ENCODE results near the gene POLDIP2.
A peak's percentile ranks its signal among the peaks of the same experiment; 100 is the strongest.

POLDIP2 gene, protein sequence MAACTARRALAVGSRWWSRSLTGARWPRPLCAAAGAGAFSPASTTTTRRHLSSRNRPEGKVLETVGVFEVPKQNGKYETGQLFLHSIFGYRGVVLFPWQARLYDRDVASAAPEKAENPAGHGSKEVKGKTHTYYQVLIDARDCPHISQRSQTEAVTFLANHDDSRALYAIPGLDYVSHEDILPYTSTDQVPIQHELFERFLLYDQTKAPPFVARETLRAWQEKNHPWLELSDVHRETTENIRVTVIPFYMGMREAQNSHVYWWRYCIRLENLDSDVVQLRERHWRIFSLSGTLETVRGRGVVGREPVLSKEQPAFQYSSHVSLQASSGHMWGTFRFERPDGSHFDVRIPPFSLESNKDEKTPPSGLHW

DNA sequence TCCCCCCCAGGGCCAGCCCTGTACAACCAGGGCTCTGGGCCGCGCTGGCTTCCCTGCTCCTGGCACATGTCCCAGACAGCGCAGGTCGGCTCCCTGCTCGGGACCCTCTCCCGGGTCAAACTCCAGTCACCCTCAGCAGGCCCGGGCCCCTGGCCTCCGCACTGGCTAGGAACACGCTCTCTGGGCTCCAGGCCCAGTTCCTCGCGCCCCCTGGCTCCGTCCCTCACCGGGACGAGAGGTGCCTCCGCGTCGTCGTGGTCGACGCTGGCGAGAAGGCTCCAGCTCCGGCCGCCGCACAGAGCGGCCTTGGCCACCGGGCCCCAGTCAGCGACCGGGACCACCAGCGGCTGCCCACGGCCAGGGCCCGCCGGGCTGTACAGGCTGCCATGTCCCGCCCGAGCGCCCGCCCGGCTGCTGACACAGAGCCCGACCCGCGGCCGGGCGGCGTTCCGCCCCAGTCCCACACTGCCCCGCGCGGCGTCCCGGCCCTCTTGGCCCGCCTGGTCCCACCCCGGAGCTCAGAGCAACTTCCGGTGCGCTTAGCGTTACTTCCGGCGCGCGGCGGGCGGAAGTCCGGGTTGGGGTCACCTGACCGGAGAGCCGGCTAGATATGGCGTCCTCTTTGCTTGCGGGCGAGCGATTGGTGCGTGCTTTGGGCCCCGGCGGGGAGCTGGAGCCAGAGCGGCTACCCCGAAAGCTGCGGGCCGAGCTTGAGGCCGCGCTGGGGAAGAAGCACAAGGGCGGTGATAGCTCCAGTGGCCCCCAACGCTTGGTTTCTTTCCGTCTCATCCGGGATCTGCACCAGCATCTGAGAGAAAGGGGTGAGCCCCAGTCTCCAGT lies at the start of gene POLDIP2:
POLDIP2 (minus strand) TSS at position 467 of the 840 bp plus-strand sequence; CDS start at position 388, 79 bp downstream.
- peak; percentile 55 for DNase-seq (ENCODE audit: low read depth)

DNA sequence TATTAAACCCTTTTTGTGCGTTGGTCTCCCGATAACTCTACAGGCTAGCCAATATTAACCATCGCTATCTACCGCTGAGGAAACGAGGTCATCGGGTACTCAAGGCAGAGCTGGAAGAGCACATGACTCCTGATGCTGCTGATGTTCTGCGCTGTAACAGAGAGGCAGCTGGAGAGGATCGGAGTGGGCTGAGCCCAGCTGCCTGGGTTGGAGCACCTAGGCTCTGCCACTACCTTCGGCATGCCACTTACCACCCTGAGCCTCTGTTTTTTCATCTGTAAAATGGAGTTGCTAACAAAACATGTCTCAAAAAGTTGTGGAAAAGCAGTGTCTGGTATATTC lies 49.1 kb upstream of the POLDIP2 start:
- DNase-seq (ENCODE audit: low read depth) = no peak

DNA sequence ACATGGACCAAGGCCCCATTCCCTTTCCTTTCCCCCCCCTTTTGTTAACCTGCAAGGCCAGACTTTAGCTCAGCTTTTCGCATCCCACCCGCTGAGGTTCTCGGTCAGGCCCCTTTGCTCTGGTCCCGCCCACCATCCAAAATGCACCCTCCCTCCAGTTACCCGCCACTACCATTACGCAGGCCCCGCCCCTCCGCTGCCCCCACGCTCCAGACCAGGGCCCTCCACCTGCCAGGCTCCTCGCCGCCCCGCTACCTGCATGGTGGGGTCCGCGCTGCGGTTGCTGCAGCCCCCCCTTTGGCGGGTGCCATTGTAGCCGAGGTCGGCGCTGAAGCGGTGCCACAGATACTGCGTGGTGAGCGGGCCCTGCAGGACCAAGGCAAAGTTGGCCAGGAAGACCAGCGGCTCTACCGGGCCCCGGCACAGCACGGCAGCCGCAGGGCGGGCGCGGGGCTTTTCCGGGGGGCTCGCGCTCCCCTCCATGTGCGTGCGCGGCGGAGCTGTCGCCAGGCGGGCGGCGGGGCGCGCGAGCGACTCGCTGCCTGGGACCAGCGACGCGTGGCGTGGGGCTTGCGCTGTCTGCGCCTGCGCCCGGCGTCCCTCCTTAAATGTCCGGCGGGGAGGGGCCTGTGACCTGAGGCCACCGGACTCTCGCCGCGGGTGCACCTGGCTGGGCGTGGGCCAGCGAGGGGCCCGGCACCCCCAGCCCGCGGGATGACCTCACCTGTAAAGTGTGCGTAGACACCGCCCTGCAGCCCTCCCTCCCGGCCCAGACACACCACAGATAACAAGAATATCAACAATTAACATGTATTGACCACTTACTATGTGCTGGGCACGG lies 48.5 kb upstream of the POLDIP2 start, which contains the start of gene SLC46A1:
SLC46A1 (minus strand) TSS at position 581 of the 841 bp plus-strand sequence; CDS start at position 483, 98 bp downstream.
- DNase-seq (ENCODE audit: low read depth) = no peak

DNA sequence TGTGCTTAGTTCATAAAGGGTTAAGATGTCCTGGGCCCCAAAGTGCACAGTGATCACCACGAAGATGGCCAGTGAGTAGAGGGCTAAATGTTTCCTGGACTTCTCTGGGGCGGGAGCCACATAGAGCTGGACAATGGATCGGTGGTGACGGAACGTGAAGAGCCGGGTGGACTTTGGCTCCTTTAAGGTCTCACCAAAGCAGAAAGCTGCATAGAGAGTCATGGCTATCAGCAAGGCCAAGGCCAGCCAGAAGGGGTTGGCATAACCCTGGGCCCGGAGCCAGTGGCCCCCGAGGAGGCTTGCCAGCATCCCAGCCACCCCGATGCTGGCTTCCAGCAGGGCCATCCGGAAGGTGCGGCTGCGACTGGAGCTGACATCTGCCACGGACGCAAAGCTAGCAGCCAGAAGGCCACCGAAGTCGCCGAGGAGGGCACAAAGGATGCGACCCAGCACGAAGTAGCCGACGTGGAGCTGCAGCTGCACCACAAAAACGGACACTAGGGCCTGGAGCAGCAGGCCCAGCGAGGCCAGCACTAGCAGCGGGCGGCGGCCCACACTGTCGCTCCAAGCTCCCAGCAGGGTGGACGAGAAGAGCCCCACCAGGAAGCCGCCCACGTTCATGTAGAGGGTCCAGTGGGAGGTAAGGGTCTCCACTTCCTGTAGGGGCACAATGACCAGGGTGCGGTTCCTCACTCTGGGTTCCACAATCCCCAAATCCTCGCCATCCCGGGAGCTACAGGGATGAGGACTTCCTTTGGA lies 47.7 kb upstream of the POLDIP2 start:
- DNase-seq (ENCODE audit: low read depth) = no peak

DNA sequence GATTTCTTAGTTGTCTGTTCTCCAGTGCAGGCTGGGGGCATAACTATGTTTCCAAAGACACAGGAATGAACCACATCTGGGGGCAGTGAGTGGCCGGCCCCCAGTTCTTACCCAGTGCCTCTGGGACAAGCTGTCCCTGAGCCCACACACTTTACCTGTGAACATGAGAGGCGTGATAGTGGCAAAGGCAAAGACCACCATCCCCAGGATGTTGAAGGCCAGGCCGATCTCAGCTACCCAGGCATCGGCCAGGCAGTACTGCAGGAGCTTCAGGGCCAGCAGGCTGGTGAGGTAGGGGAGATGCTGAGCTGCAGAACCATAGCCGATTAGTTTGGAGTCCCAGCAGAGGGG lies 47.1 kb upstream of the POLDIP2 start:
- DNase-seq (ENCODE audit: low read depth) = no peak

DNA sequence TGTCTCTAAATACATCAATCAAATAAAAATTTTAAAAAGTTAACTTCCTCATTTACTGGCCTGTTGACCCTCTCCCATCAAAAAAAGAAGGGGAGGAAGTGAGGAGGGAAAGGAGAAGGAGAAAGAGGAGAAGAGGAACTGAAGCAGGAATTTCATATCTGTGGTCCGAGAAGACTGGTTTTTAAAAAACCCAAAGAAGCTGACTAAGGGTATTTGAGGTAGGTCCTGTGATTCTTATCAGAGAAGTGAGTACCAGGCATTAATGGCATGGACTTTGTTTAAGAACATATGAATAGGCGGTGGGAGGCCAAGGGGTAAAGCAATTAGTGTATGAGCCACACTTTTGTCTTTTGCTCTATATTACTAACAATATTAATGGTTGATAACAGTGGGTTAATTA lies 46.7 kb upstream of the POLDIP2 start:
- DNase-seq (ENCODE audit: low read depth) = no peak

DNA sequence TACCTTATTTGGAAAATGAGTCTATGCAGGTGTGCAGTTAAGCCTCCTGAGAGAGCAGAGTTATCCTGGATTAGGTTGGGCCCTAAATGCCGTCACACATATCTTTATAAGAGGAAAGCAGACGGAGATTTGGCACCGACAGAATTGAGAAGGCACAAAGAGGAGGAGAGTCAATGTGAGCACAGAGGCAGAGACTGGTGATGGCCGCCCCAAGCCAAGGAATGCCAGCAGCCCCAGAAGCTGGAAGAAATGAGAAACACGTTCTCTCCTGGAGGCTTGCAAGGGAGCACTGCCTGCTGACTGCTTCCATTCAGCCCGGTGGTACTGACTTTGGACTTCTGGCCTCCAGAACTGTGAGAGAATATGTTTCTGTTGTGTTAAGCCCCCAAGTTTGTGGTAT lies 45.5 kb upstream of the POLDIP2 start:
- no peak for DNase-seq (ENCODE audit: low read depth)

DNA sequence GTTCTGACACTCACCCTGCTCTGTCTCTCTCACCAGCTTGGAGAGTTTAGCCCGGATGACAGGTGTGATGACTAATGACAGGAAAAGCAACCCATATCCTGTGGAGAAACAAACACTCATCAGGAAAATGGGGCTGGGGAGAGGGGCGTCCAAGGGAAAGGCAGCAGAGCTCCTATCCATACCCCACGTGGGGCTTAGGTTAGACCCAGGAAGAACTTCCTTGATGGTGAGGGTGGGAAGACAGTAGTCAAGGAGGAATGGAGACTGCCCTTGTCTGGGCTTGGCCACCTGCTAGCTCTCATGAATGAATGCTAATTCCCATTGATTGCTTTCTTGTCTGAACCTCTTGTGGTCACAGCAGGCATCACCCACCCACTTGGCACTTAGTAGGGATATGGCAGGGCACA lies 44.9 kb upstream of the POLDIP2 start:
- DNase-seq (ENCODE audit: low read depth) = no peak

DNA sequence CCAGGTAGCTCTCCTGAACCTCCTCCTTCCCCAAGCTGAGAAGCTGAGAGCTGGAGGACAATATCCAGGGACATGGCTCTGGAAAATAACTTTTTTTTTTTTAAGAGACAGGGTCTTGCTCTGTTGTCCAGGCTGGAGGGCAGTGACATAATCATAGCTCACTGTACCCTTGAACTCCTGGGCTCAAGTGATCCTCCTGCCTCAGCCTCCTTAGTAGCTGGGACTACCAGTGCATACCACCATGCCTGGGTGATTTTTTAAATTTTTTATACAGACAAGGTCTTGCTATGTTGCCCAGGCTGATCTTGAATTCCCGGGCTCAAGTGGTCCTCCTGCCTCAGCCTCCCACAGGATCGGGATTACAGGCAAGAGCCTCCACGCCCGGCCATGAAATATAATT lies 42.5 kb upstream of the POLDIP2 start:
- no peak for DNase-seq (ENCODE audit: low read depth)

DNA sequence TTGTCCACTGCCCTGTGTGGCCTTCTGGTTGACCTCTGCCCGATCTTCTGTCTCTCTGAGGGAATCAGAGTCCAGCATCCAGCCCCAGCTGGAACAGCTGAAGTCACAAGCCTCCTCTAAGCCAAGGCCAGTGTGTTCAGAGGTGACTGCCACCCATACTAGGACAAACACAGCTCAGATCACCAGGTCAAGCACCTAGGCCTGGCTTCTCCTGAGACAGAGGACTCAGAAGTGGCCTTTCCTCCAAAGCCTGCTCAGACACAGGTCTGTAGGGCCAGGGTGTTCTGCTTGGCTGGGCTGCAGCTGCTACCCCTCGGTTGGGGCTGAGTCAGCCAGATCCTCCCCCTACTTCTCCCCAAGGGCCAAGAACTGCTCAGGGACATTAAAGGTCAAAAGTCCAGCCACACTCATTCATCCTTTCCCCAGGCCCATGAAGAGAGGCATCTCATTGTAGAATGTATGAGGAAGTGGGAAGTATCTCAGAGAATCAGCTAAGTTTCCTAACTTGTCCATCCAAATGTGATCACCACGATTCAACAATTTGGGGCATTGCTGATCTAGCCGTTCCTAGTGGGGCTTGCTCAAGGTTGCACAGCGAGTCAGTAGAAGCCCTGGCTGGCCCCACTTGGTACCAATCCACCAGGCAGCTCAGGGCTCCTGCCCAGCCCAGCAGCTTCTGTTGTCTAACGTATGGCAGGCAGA lies 41.1 kb upstream of the POLDIP2 start:
- DNase-seq (ENCODE audit: low read depth) = no peak

DNA sequence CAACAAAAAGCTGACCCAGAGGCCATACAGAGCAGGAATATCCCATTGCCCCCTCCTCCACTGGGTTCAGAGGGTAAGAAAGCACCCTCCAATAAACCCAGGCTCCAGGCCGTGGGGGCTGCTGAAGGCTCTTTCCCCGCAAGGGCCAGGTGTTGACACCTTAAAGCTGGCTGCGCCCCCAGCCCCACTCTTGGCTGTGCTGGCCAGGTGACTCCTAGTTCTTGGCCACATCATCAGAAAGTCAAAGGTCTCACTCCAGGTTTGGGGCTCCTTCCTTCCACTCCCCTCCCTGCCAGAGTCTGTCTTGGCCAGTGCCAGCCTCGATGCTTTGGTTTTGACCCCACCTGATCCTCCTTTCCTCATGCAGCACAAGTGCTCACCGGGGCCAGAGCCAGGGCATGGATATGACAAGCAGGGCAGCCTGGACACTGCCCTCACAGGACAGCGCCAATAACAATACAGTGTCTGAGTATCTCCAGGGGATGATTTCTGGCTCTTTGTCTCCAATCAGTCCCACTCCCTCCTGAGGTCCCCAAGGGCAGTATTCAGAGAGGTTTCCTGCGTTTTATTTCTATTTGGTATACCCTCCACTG lies 40.5 kb upstream of the POLDIP2 start:
- no peak for DNase-seq (ENCODE audit: low read depth)

DNA sequence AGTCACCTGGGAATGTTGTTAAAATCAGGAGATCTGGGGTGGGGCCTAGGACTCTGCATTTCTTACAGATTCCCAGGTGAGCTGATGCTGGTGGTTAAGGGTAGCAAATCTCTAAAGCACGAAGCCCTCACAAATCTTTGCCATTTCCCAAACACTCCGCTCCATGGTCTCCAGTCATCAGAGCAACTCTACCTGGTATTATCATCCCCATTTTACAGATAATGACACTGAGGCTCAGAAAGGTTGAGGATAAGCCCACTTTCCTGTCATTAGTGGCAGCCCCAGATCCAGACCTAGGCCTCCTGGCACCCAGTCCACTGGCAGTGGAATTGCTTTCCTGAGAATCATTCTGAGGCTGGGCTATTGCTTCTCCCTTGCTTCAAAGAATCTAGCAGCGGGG lies 39.9 kb upstream of the POLDIP2 start:
- DNase-seq (ENCODE audit: low read depth) = no peak

DNA sequence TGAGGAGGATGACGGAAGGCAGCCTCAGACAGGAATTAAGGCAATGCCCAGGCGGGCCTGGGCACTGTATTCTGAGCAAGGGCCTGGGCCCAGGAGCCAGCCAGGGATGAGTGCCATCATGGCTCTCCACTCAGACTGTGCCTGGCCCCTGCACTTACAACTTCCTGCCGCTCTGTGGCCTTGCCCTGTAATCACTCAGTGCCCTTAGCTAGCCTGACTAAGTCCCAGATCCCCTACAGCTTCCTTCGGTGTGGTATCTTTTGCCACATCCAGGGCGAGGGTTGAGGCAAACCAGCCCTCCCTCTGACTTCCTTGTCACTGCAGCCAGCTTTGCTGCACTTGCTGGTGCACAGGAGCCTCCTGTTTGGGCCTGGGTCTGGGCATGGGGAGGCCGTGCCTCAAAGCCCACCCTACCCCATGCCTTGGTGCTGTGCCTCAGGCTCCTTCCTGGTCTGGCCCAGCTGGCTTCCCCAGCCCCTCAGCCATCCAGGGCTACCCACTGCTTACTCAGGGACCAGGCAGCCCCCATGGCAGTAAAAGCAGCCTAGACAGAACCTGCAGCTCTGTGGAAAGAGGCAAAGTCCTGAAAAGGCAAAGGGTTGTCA lies 39.4 kb upstream of the POLDIP2 start:
- DNase-seq (ENCODE audit: low read depth) = no peak

DNA sequence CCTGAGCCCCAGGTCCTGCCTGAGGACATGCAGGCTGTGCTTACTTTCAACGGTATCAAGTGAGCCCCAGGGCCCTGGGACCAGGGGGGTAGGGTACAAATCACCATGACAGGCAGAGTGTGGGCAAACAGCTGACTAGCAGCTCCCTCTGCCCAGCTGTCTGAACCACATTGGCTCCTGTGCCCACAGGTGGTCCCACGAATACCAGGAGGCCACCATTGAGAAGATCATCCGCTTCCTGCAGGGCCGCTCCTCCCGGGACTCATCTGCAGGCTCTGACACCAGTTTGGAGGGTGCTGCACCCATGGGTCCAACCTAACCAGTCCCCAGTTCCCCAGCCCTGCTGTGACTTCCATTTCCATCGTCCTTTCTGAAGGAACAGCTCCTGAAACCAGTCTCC lies 38.6 kb upstream of the POLDIP2 start:
- no peak for DNase-seq (ENCODE audit: low read depth)

DNA sequence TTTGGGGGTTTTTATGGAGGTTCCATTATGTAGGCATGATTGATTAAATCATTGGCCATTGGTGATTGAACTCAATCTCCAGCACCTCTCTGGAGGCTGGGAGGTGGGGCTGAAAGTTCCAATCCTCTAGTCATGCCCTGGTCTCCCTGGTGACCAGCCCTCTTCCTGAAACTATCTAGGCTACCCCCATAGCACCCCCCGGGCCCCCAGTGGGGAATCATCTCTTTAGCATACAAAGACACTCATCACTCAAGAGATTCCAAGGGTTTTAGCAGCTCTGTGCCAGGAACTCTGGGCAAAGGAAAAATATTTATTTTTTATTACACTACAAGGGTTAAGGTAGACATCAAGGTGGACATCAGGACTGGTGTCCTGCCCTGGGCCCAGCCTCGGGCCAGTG lies 38.1 kb upstream of the POLDIP2 start:
- DNase-seq (ENCODE audit: low read depth) = no peak

DNA sequence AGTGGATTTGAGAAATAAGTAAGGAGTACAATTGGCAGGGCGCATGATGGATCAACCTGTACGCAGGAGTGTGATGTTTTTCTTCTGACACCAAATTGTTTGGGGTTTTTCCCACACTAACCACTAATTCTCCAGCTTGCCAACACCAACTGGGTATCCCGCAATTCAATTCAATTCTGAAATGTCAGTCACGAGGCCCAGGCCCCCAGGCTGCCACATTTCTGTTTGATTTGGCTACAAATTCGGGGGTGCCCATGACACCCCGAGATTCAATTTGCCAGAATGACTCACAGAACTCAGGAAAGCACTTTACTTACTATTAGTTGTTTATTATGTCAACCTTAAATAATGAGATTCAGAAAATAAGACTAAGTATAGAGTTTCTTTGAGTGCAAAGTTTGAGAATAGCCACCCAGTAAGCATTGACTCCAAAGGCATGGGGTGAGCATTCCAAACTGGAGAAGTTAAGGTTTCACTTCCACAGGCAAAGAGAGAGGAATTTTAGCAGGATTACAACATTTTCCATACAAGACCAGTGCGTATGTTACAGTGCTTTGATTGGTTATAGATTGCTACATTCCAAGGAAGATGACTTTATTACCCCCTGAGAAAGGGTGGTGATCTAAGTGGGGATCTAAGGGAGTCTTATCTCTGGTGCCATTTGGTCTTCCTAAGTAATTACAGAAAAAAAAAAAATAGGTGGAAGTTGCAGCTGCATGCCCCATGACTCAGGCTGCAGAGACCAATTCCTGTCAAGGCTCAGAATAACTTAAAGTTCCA lies 37.2 kb upstream of the POLDIP2 start:
- peak; percentile 68 for DNase-seq (ENCODE audit: low read depth)

DNA sequence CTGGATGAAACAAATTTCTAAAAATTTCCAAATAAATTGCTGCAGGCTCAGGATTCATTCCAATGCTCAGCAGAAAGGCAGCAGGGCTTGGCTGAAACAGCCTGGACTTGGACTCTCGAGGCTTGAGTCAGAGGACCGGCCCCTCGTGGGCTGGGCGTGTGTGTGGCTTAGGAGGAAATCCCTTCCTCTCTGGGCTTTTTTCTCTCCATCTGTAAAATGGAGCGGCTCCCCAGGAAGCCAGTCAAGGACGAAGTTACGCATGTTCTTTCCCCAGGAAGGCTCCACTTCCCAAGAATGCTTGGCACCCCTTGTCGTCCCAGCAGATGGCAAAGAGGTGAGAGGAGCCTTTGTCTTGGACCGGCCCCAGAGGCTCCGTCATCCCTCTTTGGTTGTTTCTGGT lies 35.2 kb upstream of the POLDIP2 start:
- DNase-seq (ENCODE audit: low read depth) = no peak

DNA sequence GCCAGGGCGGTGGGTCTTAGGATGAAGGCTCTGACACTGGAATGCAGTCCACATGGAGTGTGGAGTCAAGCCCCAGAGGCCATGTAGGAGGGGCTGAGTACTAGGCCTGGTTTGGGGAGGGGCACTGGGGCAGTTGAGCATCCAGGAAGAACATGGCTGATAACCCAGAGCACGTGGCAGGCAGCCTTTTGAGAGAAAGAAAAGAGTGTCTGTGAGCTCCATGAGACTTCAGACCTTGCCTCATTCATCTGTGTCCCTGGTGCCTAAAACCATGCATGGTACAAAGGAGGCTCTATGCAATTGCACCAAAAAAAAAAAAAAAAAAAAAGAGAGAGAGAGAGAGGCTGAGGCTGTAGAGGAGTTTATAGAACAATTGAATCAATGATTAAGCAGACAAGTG lies 34.1 kb upstream of the POLDIP2 start:
- no peak for DNase-seq (ENCODE audit: low read depth)

DNA sequence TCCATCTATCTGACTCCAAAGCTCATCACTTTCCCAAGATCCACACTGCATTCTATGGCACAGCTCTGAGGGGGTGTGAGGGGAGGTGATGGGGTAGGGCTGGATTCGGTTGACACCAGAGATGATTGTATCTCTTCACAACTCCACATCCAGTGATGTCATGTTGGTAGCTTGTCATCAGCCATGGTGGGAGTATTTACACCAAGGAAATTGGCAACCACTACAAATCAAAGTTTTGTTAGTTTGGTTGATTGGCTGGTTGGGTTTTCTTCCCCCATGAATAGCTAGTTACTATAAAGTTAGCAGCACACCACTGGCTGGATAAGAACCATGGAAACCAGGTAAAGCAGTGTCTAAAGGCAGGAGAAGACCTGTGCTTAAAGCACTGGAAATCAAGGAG lies 33.7 kb upstream of the POLDIP2 start:
- no peak for DNase-seq (ENCODE audit: low read depth)

DNA sequence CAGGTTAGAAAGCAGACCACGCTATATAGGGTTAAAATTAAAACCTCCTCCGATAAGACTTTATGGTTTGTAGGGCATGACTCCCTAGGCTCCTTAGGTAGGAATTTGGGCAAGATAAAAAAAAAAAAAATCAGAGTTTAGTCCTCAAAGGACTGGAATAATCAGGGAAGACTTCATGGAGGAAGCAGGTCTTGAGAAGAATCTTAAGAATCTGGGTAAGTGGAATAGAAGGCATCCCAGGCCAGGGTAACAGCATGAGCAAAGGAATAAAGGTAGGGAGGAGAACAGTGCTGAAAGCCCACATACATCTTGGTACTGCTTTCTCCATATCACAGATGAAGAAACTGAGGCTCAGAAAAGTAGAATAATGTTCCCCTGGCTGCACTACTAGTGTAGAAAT lies 33.2 kb upstream of the POLDIP2 start:
- no peak for DNase-seq (ENCODE audit: low read depth)
